IPS DF 4.7 (cell line): ENCODE data around the gene IL12A.

Source experiments
- DNase-seq: peaks from one replicate; pipeline ENCODE4 v3.0.0-alpha.2; 2013; ENCODE audit warnings: low spot score; ENCODE audit errors: extremely low read depth

Gene IL12A

DNA sequence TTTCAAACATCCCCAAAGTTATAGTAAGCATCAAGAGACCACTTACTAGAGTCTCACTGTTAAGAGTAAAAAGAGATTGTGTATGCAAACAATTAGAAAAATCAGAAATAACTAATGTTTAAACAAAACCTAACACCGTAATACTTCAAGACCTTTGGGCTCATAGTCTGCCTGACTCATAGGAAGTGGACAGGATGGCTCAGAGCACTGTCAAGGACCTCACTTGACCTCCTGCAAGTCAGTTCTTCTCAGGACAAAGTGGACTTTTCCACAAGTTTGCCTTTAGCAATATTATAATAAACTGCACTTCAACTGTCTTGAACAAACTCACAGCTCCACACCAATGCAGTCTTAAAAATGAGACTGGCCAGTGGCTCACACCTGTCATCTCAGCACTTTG, 34.8 kb downstream of the IL12A start:
- DNase-seq = no peak

DNA sequence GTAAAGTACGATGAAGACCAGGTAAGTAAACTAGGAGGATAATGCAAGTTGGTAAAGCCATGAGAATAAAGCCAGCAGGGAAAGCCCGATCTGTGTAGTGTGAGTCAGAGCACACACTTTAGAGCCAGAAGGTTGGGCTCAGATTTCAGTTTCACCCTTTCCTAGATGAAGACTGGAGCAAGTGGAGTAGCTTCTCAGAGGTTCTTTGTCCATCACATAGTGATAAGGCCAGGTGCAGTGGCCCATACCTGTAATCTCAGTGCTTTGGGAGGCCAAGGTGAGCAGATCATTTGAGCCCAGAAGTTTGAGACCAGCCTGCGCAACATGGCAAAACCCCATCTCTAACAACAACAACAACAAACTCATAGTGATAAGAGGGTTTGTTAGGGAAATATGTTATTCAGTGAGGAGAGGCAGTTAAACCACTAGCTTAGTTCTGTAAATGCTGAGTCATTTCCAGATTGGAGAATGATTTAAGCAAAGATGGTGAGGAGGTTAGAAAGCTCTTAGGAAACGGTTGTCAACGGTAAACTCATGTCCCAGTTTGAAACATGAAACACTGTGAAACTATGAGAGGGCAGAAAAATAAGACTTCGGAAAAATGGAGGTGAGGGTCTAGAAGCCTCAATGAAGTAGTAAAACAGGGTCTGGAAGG, 39.0 kb downstream of the IL12A start:
- no peak for DNase-seq

DNA sequence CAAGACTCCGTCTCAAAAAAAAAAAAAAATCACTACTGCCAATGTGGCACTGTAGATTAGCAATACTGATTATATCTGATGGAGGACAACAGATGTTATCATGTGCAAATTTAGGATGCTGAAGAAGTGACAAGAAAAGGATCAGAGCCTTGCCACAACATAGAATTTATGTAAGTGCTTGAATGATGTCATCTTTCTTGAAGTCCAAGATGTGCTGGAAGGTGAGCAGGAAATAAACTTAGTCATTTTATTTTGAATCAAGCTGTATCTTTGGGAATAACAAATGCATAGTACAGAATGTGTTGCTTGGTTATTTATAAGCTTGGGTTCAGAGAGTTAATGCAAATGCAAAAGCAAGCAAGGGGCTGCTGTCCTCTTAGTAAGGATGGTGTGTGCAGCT, 47.1 kb downstream of the IL12A start:
- DNase-seq = no peak

- DNase-seq = no peak
Observed at GRCh38 chr3:160038862-160039562, 50.4 kb downstream of the IL12A start.

- DNase-seq = no peak
Observed at GRCh38 chr3:160040181-160040580, 51.5 kb downstream of the IL12A start.

- DNase-seq = no peak
Observed at GRCh38 chr3:160041465-160041864, 52.8 kb downstream of the IL12A start.

- DNase-seq = no peak
Observed at GRCh38 chr3:160044121-160044520, 55.5 kb downstream of the IL12A start.
